Type B pancreatic cell (in vitro differentiated cells): Measurements from ENCODE around the gene SDK1. TPM values are rescaled to one million over a fixed set of nuclear protein-coding genes. Genes with fewer than 3 reads are reported as not detected.

Experiments used
- DNase-seq: peaks from one replicate; pipeline ENCODE4 v3.0.0; 2021; ENCODE audit warnings: mixed read lengths; ENCODE audit not compliant: unreplicated experiment; ENCODE audit errors: extremely low spot score
- H3K27ac Mint-ChIP-seq: 2 replicates; pipeline ENCODE4 v1.8.0; 2021; ENCODE audit warnings: mild to moderate bottlenecking, mixed read lengths
- H3K27me3 Mint-ChIP-seq: 2 replicates; pipeline ENCODE4 v1.8.0; 2021; ENCODE audit warnings: mixed read lengths
- H3K36me3 Mint-ChIP-seq: 2 replicates; pipeline ENCODE4 v1.8.0; 2021; ENCODE audit warnings: mixed read lengths
- H3K4me1 Mint-ChIP-seq: one replicate; pipeline ENCODE4 v1.8.0; 2021; ENCODE audit warnings: mixed read lengths; ENCODE audit not compliant: unreplicated experiment
- H3K4me3 Mint-ChIP-seq: 2 replicates; pipeline ENCODE4 v1.8.0; 2021; ENCODE audit warnings: mild to moderate bottlenecking, mixed read lengths
- H3K9me3 Mint-ChIP-seq: 2 replicates; pipeline ENCODE4 v1.8.0; 2021; ENCODE audit warnings: mixed read lengths
- total RNA-seq: library from RNA; stranded (reverse); gene quantifications from 2 replicates; pipeline ENCODE4 v1.2.1, GENCODE V29; 2021; ENCODE audit warnings: low replicate concordance
- TF ChIP-seq, protein P1 (sequence below): fragments of 200-600 bp; sonication (generic); conservative IDR thresholded peaks from 2 replicates; pipeline ENCODE4 v1.5.0; 2021; ENCODE audit warnings: antibody characterized with exemption, mild to moderate bottlenecking

SDK1 gene
- total RNA-seq, 1 donor from 2014 or later: 26.1 TPM

DNA sequence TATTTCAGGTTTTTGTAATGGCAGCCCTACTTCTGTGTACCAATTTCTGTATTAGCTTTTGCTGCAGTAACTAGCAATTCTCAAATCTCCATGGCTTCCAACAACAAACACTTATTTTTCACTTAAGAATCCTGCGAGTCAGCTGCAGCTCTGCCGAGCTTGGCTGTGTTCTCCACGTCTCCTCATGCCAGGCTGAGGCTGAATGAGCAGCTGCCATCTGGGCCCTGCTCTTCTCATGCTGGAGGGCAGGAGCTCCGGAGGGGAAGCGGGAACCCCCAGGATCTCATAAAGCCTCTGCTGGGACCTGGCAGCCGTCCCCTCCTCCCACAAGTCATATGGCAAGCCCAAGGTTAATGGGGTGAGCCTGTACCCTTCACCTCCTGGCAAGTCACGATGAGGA is 591.1 kb downstream of the SDK1 start:
- no peak for DNase-seq
- peaks cover 6% of the 10 kb centered on the region for H3K9me3 Mint-ChIP-seq
- no peaks in the 10 kb centered on the region for H3K4me1 Mint-ChIP-seq
- TF ChIP-seq, protein P1, sequence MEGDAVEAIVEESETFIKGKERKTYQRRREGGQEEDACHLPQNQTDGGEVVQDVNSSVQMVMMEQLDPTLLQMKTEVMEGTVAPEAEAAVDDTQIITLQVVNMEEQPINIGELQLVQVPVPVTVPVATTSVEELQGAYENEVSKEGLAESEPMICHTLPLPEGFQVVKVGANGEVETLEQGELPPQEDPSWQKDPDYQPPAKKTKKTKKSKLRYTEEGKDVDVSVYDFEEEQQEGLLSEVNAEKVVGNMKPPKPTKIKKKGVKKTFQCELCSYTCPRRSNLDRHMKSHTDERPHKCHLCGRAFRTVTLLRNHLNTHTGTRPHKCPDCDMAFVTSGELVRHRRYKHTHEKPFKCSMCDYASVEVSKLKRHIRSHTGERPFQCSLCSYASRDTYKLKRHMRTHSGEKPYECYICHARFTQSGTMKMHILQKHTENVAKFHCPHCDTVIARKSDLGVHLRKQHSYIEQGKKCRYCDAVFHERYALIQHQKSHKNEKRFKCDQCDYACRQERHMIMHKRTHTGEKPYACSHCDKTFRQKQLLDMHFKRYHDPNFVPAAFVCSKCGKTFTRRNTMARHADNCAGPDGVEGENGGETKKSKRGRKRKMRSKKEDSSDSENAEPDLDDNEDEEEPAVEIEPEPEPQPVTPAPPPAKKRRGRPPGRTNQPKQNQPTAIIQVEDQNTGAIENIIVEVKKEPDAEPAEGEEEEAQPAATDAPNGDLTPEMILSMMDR: no peak
- no peak overlapping the region for H3K27ac Mint-ChIP-seq
- no peaks in the 10 kb centered on the region for H3K27me3 Mint-ChIP-seq
- H3K4me3 Mint-ChIP-seq: no peak overlapping the region
- no peaks in the 10 kb centered on the region for H3K36me3 Mint-ChIP-seq

DNA sequence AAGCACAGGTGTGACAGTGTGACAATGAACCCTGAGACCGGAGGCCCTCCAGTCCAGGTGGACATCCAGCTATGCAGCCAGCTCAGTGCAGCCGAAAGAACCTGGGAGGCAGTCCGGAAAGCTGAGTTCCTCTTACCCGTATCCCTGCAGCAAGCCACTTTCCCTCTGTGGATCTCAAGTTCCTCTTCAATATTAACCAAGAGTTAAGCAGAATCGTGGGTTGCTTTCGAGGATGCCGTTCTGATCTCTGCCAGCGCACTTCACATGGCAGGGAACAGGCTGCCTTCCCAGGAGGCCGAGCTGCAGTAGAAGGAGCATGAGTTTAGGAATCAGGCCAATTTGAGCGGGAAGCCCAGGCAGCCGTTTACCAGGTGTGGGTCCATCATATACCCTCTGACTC is 591.6 kb downstream of the SDK1 start:
- H3K4me1 Mint-ChIP-seq: peaks cover under 1% of the 10 kb centered on the region
- H3K9me3 Mint-ChIP-seq: peaks cover 6% of the 10 kb centered on the region
- H3K4me3 Mint-ChIP-seq: no peak overlapping the region
- TF ChIP-seq, protein P1: no peak
- H3K27ac Mint-ChIP-seq: no peak overlapping the region
- DNase-seq: no peak
- H3K36me3 Mint-ChIP-seq: no peaks in the 10 kb centered on the region
- peaks cover 2% of the 10 kb centered on the region for H3K27me3 Mint-ChIP-seq

DNA sequence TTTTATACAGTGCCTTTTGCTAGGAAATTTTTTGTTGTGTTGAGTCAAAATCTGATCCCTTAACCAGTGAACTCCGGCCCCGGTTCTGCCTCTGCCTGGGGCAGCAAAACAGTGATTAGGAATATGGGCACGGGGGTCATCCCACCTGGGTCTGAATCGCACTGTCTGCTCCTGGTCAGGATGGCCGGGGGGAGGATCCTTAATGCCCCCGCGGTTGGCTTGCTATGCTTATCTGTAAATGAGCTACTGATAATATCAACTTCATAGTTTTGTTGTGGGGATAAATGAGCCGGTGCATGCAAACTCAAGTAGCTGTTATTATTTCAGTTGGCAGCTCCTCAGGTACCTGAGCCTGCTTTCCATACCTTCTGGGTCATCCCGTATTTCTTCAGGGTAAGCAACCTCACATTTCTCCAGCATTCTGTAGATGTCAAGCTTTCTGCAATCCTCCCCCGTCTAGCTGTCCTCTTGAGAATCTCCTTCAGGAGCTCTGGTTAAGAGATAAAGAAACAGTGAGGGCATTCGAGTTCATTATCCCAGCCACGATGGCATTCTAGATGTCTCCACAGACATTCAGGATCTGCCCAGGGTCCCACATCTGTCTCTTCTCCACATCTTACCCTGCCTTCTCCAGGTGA is 592.2 kb downstream of the SDK1 start:
- peaks cover 6% of the 10 kb centered on the region for H3K9me3 Mint-ChIP-seq
- DNase-seq: no peak
- TF ChIP-seq, protein P1: no peak
- no peak overlapping the region for H3K4me3 Mint-ChIP-seq
- H3K27ac Mint-ChIP-seq: no peak overlapping the region
- H3K36me3 Mint-ChIP-seq: no peaks in the 10 kb centered on the region
- H3K4me1 Mint-ChIP-seq: peaks cover 3% of the 10 kb centered on the region
- H3K27me3 Mint-ChIP-seq: peaks cover 2% of the 10 kb centered on the region

DNA sequence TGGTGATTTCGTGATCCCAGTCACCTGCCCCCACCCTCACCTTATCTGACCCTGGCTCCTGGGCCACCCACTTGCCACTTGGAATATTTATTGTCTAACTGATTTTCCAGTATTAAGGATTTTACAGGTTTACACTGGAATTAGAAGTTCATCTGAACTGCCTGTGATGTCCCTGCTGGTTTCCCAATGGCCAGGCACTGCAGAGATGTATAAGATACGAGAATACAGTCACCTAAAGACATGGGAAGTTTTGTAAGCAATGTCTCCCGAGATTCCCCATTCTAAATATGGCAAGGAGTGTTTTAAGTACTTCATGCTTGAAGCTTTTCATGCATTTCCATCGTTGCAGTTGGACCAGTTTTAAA is 592.7 kb downstream of the SDK1 start:
- no peaks in the 10 kb centered on the region for H3K36me3 Mint-ChIP-seq
- H3K9me3 Mint-ChIP-seq: peaks cover 6% of the 10 kb centered on the region
- TF ChIP-seq, protein P1: no peak
- no peak overlapping the region for H3K27ac Mint-ChIP-seq
- peaks cover 3% of the 10 kb centered on the region for H3K4me1 Mint-ChIP-seq
- H3K27me3 Mint-ChIP-seq: peaks cover 2% of the 10 kb centered on the region
- H3K4me3 Mint-ChIP-seq: no peak overlapping the region
- DNase-seq: no peak

DNA sequence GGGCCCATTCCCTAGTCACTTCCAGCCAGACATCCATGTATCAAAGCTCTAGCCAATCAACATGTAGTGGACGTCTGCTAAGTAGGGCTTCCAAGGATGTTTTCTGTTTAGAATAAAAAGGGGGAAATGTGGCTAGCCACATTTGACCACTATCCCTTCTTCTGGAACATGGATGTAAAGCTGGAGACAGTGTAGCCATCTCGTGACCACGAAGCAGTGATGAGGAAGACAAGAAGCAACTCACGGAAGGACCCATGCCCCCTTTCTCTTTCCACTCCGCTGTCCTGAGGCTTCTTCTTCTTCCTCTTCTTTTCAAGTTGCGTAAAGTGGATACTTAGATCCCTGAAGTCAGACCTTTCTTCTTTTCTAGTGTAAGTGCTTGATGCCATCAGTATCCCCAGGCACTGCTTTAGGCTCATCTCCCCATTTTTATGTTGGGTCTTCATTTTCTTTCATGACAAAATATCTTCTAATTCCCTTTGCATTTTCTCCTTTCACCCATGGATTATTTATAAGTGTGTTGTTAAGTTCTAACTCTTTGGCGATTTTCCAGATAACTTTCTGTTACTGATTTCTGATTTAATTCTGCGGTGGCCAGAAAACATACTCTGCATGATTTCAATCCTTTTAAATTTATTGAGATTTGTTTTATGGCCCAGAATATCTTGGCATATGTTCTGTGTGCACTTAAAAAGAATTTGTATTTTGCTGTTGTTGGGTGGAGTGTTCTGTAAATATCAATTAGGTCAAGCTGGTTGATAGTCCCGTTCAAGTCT is 594.5 kb downstream of the SDK1 start:
- H3K4me3 Mint-ChIP-seq: no peak overlapping the region
- no peak for DNase-seq
- H3K36me3 Mint-ChIP-seq: no peaks in the 10 kb centered on the region
- no peak overlapping the region for H3K27ac Mint-ChIP-seq
- H3K9me3 Mint-ChIP-seq: no peaks in the 10 kb centered on the region
- TF ChIP-seq, protein P1: no peak
- peaks cover 9% of the 10 kb centered on the region for H3K4me1 Mint-ChIP-seq
- H3K27me3 Mint-ChIP-seq: peaks cover 2% of the 10 kb centered on the region
